Central memory CD4-positive, alpha-beta T cell (primary cell): ENCODE measurements around the gene ACACA.

Experiments
- DNase-seq: peaks from one replicate; pipeline ENCODE4 v3.0.0; 2022

The ACACA gene

GRCh38 chr17:37340804-37341203 is 65.8 kb downstream of the ACACA start:
- DNase-seq, result no peak

DNA sequence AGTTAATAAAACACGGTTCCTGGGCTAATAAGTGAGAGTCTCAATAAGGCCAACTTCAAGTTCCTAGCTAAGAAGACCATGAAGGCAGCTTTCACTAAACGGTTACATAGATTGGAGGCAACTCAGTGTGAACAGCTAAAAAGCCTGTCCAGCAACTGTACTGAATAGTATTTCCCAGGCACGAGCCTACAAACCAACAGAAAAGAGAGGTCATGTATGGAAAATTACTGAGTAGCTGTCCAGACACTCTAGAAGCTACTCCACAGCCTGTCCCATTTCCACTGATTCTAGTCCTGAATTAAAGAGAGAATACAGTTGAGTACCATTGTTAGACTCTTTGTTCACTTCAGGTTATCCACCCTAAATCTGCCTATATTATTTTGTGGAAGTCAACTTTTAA is 67.3 kb downstream of the ACACA start:
- DNase-seq, result no peak

DNA sequence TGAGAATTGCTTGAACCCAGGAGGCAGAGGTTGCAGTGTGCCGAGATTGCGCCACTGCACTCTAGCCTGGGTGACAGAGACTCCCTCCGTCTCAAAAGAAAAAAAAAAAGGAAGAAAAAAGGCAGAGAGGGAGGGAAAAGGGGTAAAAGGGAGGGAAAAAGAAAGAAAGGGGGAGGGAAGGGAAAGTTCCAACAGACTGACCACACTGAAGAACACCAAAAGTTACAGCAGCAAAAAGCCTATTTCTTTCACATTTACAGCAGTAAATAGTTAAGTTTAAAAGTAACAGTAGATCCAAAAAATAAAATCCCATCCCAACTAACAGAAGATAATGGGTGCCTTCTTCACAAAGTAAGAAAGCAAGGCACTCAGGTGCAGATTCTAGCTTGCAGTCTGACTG is 67.8 kb downstream of the ACACA start:
- DNase-seq, result no peak

GRCh38 chr17:37327341-37328090 is 79.1 kb downstream of the ACACA start:
- no peak for DNase-seq

DNA sequence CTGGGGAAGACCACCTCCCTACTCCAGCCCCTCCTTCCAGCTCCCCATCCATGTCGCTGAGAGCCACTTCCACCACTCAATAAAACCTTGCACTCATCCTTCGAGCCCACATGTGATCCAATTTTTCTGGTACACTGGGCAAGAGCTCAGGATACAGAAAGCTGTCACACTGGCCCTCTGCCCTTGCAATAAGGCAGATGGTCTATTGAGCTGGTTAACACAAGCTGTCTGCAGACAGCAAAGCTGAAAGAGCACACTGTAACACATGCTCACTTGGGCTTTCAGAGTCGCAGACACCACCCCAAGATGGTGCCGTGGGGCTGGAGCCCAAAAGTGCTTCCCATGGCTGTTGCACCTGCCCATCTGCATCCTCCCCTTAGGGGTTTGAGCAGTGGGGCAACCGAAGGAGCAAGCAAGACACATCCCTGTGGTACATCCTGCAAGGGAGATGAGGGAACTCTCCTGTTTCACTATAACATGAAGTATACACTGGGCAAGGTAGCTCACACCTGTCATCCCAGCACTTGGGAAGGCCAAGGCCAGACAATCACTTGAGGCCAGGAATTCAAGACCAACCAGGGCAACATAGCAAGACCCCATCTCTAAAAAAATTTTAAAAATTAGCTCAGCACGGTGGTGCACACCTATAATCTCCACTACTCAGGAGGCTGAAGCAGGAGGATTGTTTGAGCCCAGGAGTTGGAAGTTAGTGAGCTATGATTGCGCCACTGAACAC is 83.6 kb downstream of the ACACA start:
- no peak for DNase-seq

DNA sequence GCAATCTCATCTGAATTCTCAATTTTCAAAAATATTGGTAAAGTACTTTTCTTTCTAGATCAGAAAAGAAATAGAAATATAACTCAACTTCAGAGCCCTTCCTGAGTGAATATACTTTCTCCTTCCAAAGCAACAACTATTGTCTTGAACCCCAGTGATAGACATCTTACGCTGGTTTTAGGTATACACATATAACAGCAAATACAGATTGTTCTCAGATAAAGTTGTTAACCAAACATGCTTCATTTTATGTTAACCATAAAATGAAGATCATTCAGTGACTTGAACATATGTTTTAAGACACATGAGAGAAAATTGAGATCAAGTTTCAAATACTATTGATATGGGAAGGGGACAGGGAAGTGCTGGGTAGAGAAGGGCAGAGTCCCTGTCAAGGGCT is 84.5 kb downstream of the ACACA start:
- no peak for DNase-seq

- no peak for DNase-seq
These were observed 87.6 kb downstream of the ACACA start for GRCh38 chr17:37318931-37319594.

- DNase-seq, result no peak
These were observed 88.8 kb downstream of the ACACA start for GRCh38 chr17:37317867-37318266.

GRCh38 chr17:37315601-37316000 is 91.0 kb downstream of the ACACA start:
- DNase-seq, result no peak

- no peak for DNase-seq
These were observed 94.3 kb downstream of the ACACA start for GRCh38 chr17:37312137-37312923.

DNA sequence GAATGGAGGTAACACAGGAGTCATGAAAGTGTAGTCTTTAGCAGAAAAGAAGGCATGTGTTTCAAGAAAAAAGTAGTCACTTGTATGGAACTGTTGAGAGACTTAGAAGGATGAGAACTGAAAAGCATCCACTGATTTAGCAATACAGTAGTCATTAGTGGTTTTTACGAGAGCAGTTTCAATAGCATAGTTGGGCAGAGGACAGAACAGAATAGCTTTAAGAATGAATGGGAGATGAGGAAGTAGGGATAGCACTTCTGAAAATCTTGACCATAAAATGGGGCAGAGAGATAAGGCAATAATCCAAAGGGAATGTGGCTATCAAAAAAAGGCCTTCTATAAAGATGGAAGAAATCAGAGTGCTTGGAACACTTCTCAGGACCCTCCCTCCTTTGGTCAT is 95.7 kb downstream of the ACACA start:
- DNase-seq, result no peak

DNA sequence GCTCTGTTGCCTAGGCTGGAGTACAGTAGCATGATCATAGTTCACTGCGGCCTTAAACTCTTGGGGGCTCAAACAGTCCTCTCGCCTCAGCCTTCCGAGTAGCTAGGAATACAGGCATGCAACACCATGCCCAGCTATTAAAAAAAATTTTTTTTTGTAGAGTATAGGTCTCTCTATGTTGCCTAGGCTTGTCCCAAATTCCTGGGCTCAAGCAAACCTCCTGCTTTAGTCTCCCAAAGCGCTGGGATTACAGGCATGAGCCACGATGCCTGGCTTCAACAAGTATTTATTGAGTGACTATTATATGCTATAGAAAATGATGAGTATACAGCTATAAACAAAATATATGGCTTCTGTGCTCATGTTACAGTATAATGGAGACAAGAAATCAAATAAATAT is 97.6 kb downstream of the ACACA start:
- DNase-seq, result no peak

- DNase-seq, result no peak
These were observed 101.2 kb downstream of the ACACA start for GRCh38 chr17:37305406-37305905.

DNA sequence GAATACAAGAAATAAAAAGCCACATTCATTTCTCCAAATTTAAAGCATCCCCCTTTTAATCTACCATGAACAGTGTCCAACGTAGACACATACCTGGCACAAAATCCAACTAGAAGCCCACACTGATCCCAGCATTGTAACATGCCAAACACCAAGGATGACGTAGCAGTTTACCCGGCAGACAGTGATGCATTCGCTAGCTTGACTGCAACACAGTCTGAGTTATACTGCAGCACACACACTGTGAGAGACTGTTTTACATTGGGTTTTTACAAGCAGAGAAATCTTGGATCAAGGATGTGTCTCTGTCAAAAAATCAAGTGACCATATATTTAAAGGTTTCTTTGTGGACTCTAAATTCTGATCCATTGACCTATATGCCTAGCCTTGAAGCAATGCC is 105.3 kb downstream of the ACACA start:
- DNase-seq, result no peak

- no peak for DNase-seq
These were observed 106.0 kb downstream of the ACACA start for GRCh38 chr17:37300683-37301082.

DNA sequence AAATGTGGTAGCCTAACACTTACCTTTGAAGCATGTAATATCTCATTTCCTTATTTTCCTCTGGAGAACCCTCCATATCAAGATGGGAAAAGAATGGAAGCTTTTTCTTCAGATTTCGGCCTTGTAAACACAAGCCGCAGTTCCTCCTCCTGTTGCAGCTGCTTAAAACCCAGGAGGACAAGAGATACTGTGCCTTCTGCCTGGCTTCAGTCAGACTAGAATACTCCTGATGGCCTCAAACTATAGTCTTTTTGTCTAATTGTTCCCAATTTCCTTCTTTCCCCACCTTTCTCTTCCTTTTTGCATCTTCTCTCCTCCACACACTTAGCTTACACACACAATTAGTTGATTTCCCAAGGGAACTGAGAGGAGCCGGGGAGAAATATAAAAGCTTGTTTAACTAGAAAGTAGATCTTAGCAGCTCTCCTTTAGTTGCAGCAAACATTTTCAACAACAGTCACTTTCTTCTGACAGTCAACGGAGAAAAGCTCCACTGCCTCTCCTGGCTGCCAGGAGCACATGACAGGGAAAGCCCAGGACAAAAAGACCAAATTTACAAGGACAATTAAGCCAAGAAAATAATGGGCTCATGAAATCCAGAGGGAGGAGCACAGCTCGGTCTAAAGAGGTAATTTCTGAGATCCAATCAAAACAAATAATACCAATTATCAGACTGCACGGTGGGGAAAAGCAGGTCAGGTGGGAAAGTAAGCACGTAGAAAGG is 107.2 kb downstream of the ACACA start:
- DNase-seq, result no peak

GRCh38 chr17:37295888-37296287 is 110.7 kb downstream of the ACACA start:
- DNase-seq, result no peak

GRCh38 chr17:37294888-37295287 is 111.7 kb downstream of the ACACA start:
- no peak for DNase-seq

GRCh38 chr17:37293770-37294169 is 112.9 kb downstream of the ACACA start:
- no peak for DNase-seq

GRCh38 chr17:37292429-37293139 is 114.1 kb downstream of the ACACA start:
- no peak for DNase-seq

GRCh38 chr17:37291351-37291750 is 115.3 kb downstream of the ACACA start:
- no peak for DNase-seq

GRCh38 chr17:37286430-37286829 is 120.2 kb downstream of the ACACA start:
- DNase-seq, result no peak
